Measurements from ENCODE around the gene KCNT1. TPM values are rescaled to one million over a fixed set of nuclear protein-coding genes. Genes with fewer than 3 reads are reported as not detected.

KCNT1 gene
- total RNA-seq, 1 experiment from 2014 or later: 0.68 TPM

- Histone ChIP-seq H3K9me3 (ENCODE audit: control insufficient read depth, low read depth, low read length) (no peaks in the 10 kb centered on the region), H3K4me1 (ENCODE audit: insufficient read depth, low read length) (no peaks in the 10 kb centered on the region), H3K14ac (ENCODE audit: insufficient read depth, low read length) (no peak overlapping the region), H4K91ac (ENCODE audit: insufficient read length, low read depth, low read length) (no peak overlapping the region), H3K18ac (ENCODE audit: insufficient read length, low read depth, low read length) (no peak overlapping the region), H2BK20ac (ENCODE audit: low read depth, low read length, poor library complexity, severe bottlenecking) (no peak overlapping the region), H3K4me2 (ENCODE audit: insufficient read depth, insufficient read length, low read length) (no peak overlapping the region), H3K27ac (ENCODE audit: insufficient read length, low read depth, low read length) (no peak overlapping the region), H2BK120ac (ENCODE audit: low read depth, low read length, poor library complexity, severe bottlenecking) (no peak overlapping the region), H3K27me3 (ENCODE audit: insufficient read depth, low read length) (no peaks in the 10 kb centered on the region), H2AFZ (ENCODE audit: low read length) (no peak overlapping the region), H2BK15ac (ENCODE audit: low read depth, low read length) (no peak overlapping the region), H3K79me1 (ENCODE audit: insufficient read depth, low read depth, low read length, poor library complexity, severe bottlenecking) (no peaks in the 10 kb centered on the region), H3K4ac (ENCODE audit: low read depth, low read length) (no peak overlapping the region), H3K9ac (ENCODE audit: extremely low read depth, insufficient read length, low read length) (no peak overlapping the region), H3K56ac (ENCODE audit: insufficient read length, low read depth, low read length) (no peak overlapping the region), H3K23me2 (ENCODE audit: insufficient read length, low read depth, low read length, poor library complexity, severe bottlenecking) (no peaks in the 10 kb centered on the region), H4K5ac (ENCODE audit: insufficient read length, low read depth, low read length) (no peak overlapping the region), H2AK5ac (ENCODE audit: insufficient read length, low read length) (no peak overlapping the region), H4K20me1 (ENCODE audit: control insufficient read depth, insufficient read depth, insufficient read length) (no peaks in the 10 kb centered on the region), H3K23ac (ENCODE audit: insufficient read length, low read depth, low read length) (no peak overlapping the region), H2BK5ac (ENCODE audit: insufficient read length, low read length) (no peak overlapping the region), H3T11ph (ENCODE audit: low read length) (no peak overlapping the region), H4K8ac (replicated peaks; ENCODE audit: insufficient read length, low read depth, low read length) (no peak overlapping the region), H3K79me2 (ENCODE audit: insufficient read depth, low read length) (no peaks in the 10 kb centered on the region), H2BK12ac (ENCODE audit: insufficient read length, low read depth, low read length) (no peak overlapping the region)
- DNase-seq: peak; percentile 65
- WGBS (ENCODE audit: extremely low coverage, insufficient read length, low lambda C conversion rate): no CpG with 5 or more reads among the region's 24 CpGs
- H3K4me1 Mint-ChIP-seq: peaks cover 7 to 16% of the 10 kb centered on the region in 2 experiments
- peak; percentile 59 for TF ChIP-seq CTCF (conservative IDR thresholded peaks at IDR 0.05)
- peaks cover under 1 to 6% (median 2%) of the 10 kb centered on the region in 3 experiments; a peak in 5 of 7 replicates for H3K36me3 Mint-ChIP-seq (ENCODE audit: insufficient read depth in 1 of 3, low read depth in 3 of 3)
- H3K27me3 Mint-ChIP-seq (ENCODE audit: low read depth): no peaks in the 10 kb centered on the region; the same call in 1 of the 2 replicates
- no peaks in the 10 kb centered on the region; a peak in 1 of 5 replicates for H3K9me3 Mint-ChIP-seq
- peak overlapping the region in 2 of 3 experiments; percentile 46 to 74; a peak in 3 of 7 replicates for H3K27ac Mint-ChIP-seq
- no peak overlapping the region; a peak in 1 of 5 replicates for H3K4me3 Mint-ChIP-seq
Measured at GRCh38 chr9:135804581-135805421, 102.8 kb downstream of the KCNT1 start.
